ENCODE results near the gene ANXA2.
"Not testable (repeated sequence)": the region's sequence is repeated elsewhere in the genome, so short reads cannot be mapped to it uniquely, and the experiment has no call there.

The ANXA2 gene

DNA sequence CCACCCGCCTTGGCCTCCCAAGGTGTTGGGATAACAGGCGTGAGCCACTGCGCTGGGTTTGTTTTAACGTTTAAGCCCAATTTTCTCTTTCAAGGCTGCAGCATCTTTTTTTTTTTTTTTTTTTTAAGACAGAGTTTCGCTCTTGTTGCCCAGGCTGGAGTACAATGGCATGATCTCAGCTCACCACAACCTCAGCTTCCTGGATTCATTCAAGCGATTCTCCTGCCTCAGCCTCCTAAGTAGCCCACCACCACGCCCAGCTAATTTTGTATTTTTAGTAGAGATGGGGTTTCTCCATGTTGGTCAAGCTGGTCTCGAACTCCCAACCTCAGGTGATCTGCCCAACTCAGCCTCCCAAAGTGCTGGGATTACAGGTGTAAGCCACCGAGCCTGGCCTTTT, 12.6 kb upstream of the ANXA2 start:
- DNase-seq (ENCODE audit: low read depth in 2 of 2), result not testable (repeated sequence)

GRCh38 chr15:60408463-60408981, 10.7 kb upstream of the ANXA2 start:
- DNase-seq (ENCODE audit: low read depth in 2 of 2), result no peak

DNA sequence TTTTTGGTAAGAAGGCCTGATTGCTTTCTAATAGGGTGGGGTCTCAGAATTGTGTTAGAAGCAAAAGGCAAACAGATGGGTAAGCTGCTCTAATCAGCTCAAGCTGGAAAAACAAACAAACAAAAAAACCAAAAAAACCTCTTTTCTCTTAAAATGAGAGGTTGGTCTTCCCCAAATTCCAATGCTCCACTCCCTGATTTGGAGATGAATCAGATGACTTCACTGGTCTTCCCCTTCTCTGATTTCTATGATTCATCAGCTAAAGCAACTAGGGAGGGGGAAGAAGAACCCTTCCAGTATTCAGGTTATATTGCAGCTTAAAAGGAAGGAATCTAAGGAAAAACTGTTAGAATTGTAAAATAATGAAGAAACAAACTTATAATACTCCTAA, 9.6 kb upstream of the ANXA2 start:
- DNase-seq (ENCODE audit: low read depth in 2 of 2), result no peak

DNA sequence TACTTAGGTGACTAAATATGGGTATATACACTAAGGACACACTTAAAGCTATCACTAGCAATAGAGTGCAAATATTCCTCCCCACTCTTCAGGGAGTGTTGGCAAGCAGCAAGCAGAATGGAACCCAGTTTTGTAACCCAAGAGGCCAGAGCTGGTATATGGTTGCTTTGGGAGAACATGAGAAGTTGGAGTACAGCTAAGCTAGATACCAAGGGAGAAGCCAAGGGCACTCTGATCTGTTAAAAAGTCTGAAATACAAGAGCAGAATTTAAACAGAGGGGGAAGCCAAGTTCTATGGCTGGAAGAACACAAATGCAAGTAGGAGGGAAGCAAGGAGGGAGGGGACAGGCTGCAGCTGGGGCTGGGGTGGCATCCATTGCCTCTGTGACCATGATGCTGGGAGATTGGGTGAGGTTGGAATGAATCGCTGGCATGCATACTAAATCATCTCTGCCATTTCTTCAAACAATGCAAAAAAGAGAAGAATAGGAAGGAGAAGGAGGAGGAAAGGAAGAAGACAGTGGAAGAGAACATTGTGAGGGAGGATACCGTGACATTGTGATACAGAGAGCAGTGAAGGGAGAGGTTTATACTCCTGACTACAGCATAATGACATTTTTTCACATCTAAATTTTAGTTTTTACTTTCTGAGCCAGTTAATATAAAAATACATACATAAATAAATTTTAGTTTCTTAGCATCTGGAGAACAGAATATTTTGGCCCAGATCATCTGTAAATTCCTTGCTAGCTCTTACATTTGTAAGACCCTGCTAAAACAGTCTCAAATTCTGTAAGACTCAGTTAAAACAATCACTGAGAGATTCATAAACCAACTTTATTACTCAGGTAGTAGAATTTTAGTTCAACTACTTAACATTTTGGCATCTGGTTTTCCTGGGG, 9.0 kb upstream of the ANXA2 start:
- no peak for DNase-seq (ENCODE audit: low read depth in 2 of 2)

GRCh38 chr15:60405399-60405798, 7.6 kb upstream of the ANXA2 start:
- no peak for DNase-seq (ENCODE audit: low read depth in 2 of 2)

- DNase-seq (ENCODE audit: low read depth in 2 of 2), result not testable (repeated sequence)
These were observed 6.6 kb upstream of the ANXA2 start for GRCh38 chr15:60404351-60404750.

DNA sequence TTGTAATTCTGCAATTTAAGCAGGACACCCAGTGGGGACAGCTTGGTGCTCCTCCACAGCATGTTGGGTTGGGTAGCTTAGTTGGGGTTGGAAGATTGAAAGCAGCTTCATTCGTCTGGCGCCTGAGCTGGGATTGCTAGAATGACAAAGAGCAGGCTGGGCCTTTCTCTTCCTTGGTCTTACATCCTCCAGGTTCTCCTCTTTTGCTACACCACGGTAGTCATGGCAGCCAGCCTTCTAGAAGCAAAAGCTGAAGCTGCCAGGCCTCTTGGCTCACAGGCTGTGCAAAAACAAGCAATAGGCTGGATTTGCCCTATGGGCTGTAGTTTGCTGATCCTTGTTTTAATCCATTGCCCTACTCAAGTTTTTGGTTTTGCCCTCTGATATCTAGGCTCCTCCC, 3.2 kb upstream of the ANXA2 start:
- DNase-seq (ENCODE audit: low read depth in 2 of 2), result no peak

DNA sequence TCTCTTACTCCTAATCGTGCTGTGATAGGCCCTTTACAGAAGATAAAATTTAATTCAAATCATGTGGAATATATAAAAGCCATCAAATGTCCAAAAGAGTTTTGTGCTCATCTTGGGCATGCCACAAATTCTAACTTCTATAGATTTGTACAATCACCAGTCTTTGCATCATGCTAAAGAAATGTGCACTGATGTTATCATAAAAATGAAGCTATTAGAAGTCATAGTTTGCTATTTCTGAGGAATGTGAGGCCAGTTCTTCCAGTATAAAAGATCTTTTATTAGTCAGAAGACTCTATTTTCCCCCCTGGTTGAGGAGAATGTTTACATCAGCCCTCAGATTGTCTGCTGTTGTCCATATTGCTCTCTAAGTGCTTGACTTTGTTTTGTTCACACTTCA, 2.1 kb upstream of the ANXA2 start:
- DNase-seq (ENCODE audit: low read depth in 2 of 2), result no peak

DNA sequence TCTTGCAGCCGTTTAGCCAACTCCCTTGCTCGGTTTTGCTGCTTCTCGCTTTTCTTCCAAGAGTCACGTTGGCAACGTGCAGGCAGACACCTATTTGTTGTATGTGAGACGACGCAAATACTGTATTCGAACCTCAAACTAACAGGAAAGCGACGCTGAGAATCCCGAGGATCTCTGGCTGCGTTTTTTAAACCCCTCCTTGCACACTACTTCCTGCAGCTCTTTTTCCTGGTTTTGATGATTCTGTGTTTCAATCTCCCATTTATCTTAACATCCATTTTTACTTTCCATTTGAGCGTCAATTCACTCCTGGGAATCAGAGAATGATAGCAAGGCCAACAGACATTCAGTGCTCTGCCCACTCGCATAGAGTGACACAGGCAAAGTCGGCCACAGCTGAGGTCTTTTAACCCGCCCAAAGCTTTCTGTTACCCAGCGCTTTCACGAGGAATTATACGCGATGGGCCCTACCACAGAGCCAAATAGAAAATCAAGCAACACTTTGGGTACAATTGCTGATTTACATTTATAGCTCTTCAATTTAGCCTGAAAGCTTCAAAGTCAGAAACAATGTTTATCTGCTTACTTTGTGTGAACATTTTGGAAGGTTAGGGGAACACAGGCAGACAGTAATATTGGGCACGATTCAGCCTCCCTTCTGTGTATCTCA, 1.6 kb upstream of the ANXA2 start:
- no peak for DNase-seq (ENCODE audit: low read depth in 2 of 2)

DNA sequence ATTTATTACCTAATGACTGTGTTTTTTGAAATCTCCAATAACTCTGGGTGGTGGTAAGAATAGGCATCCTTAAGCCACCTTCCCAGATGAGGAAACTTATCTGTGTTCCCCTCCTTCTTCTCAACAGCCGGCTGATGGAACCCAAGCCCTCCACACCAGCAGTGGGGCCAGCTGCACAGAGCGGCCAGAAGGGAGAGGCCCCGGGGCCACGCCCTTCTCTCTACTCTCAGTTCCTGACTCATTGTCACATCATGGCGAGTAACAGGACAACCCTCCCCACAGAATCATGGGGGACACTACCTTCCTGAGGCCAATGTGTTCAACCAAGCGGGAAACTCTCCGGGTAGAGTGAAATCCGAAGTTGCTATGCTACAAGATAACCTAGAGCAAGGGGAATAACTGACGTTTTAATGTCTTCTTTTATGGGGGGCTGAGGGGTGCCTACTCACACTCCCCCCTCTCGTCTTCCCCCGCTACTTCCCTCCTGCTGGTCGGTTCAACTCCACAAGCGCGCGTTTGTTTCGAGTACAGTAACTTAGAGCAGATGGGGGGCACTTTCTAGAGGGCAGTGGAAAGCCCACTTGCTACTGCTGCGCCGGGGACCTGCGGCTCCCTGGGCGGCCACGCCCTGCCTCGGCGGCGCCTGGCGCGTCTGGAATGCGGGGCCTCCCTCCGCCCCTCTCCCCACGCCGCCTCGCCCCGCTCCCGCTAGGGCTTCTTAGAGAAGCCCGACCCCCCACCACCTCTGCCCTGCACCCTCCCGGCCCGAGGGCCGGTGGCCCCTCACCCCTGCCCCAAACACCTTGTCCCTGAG, 621 bp downstream of the ANXA2 start:
- peak in 1 of 2 donors; percentile 16 for DNase-seq (ENCODE audit: low read depth in 2 of 2)

GRCh38 chr15:60396560-60396957, 1.2 kb downstream of the ANXA2 start:
- DNase-seq (ENCODE audit: low read depth in 2 of 2), result no peak

DNA sequence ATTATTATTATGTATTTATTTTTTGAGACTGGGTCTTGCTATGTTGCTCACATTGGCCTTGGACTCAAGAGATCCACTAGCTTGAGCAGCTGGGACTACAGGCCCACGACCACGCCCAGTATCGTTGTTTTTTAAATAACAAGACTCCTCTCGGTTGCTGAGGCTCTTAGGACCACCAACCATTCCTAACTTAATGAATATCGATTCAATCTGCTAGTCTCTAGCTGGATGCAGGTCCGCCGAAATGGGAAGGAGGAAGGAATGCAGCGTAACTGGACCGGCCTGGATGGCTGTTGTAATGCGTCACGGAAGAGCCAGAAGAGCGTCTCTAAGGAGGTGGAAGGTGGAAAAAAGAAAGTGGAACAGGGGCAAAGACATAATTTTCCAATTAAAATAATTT, 1.7 kb downstream of the ANXA2 start:
- no peak for DNase-seq (ENCODE audit: low read depth in 2 of 2)

- DNase-seq (ENCODE audit: low read depth in 2 of 2), result no peak
These were observed 2.3 kb downstream of the ANXA2 start for GRCh38 chr15:60395276-60396011.

DNA sequence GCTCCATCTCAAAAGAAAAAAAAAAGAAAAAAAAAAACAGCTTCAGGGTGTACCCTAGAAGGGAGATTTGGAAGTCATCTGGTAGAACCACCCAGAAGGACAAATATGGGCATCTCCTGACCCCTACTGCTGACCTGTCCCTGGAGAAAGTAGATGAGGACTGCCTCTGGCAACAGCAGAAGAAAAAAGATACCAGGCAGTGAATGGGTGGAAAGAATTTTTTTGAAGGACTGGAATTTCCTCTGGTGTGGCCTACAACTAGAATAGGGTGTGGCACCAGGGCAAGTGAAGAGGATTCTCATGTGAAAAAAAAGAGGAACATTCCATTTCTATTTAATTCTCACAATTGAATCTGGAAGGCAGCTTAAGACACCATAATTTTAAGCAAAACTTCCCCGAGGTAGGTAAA, 3.1 kb downstream of the ANXA2 start:
- DNase-seq (ENCODE audit: low read depth in 2 of 2), result no peak

DNA sequence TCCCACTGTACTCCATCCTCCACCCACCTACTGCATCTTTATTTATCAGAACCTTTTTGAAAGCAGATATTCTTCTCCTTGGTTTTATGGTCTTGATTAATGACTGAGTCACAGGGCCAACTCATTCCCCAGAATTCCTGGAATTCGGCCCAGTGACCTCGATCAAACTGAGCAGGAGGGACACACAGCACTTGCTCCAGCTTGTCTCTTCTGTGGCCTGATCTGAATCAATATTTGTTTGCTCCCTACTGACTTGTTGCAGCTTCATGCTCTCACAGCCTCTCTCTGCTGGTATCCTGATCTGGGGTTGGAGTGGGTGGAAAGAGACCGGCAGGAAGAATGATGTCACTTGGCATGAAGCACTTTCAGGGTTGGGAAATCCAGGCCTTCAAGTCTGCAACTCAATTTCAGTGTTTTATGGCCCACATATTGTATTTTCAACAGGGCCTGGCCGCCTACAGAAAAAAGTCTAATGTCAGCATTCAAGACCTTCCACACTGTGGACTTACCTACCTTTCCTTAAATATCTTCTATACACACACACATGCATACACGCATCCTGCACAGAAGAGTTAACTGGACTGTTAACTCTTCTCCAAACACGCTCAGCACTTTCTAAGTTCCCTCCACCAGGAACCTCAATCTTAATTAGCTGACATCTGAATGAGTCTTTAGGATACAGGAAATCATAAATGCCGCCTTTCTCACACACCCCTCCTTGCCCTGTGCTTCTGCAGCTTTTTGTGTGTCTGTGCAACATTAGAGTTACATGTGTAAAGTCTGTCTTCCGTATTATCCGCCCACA, 4.6 kb downstream of the ANXA2 start:
- no peak for DNase-seq (ENCODE audit: low read depth in 2 of 2)

GRCh38 chr15:60392601-60392985, 5.2 kb downstream of the ANXA2 start:
- DNase-seq (ENCODE audit: low read depth in 2 of 2), result no peak

DNA sequence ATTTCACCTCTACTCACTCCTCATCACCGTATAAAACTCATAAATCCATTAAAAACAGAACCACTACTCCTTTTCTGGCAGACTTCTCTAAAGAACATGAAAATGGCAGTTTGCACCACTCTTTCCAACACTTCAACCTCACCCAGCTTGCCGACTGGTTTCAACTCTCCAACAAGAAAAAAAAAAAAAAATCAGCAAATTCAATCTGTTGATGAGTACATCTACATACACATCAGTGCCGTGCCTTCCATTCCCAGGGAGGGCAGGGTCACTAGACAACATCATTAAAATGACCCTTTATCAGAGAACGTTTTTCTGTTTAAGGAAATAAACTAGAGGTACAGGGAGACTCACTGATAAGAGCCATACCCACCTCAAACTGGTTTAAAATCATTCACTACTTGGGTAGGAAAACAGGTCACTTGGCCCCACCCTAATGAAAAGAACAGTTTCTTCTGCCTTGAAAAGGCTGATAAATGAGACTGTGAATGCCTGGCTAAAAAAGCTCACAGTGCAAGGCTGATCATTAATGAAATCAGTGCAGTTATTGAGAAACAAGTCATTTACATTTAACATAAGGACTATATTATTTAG, 6.0 kb downstream of the ANXA2 start:
- DNase-seq (ENCODE audit: low read depth in 2 of 2), result no peak

- DNase-seq (ENCODE audit: low read depth in 2 of 2), result no peak
These were observed 6.8 kb downstream of the ANXA2 start for GRCh38 chr15:60390871-60391501.

GRCh38 chr15:60390231-60390630, 7.6 kb downstream of the ANXA2 start:
- no peak for DNase-seq (ENCODE audit: low read depth in 2 of 2)

Data from stimulated activated CD8-positive, alpha-beta memory T cell treated with anti-CD3 and anti-CD28 coated beads, Interleukin-2, amount 100 ng/mL, for 1 hour (primary cell).